Breast epithelium (tissue), 4 donors: ENCODE measurements around the gene CPNE6. TPM values are rescaled to one million over a fixed set of nuclear protein-coding genes. Genes with fewer than 3 reads are reported as not detected.

Source experiments
- DNase-seq, 2 donors: peaks; one replicate each; pipeline ENCODE4 v3.0.0-alpha.2; 2019; ENCODE audit warnings: low spot score in 2 of 2
- H3K27ac ChIP-seq, 2 donors: fragments of 200-600 bp; sonication (generic) in 1 of 2; one replicate each; pipeline ENCODE4 v1.5.1; 2016 to 2019; ENCODE audit warnings: mild to moderate bottlenecking in 1 of 2
- H3K27me3 ChIP-seq, 2 donors: fragments of 200-600 bp; sonication (generic) in 1 of 2; one replicate each; pipeline versions ENCODE4 v1.5.1 to v1.6.0; 2017 to 2019; ENCODE audit warnings: control low read depth in 1 of 2, mild to moderate bottlenecking in 1 of 2
- H3K36me3 ChIP-seq: fragments of 200-600 bp; one replicate; pipeline ENCODE4 v1.5.1; 2019
- H3K4me1 ChIP-seq, 2 donors: fragments of 200-600 bp; sonication (generic); one replicate each; pipeline ENCODE4 v1.5.1; 2016 to 2019; ENCODE audit warnings: control low read depth in 1 of 2
- H3K4me3 ChIP-seq, 3 donors: fragments of 200-600 bp; sonication (generic); 1 replicate in 2 of 3; 2 replicates in 1 of 3; pipeline ENCODE4 v1.5.1; 2016 to 2019; ENCODE audit warnings: mild to moderate bottlenecking in 3 of 3, moderate library complexity in 2 of 3
- H3K9me3 ChIP-seq, 2 donors: fragments of 200-600 bp; sonication (generic) in 1 of 2; one replicate each; pipeline ENCODE4 v1.5.1; 2016 to 2019; ENCODE audit warnings: control low read depth in 1 of 2
- CTCF ChIP-seq, 3 donors: fragments of 450-650 bp; IDR thresholded peaks; one replicate each; pipeline ENCODE4 v1.5.1; 2016 to 2017; ENCODE audit warnings: antibody characterized with exemption in 3 of 3, mild to moderate bottlenecking in 3 of 3, moderate library complexity in 3 of 3
- POLR2A ChIP-seq: fragments of 450-650 bp; IDR thresholded peaks from one replicate; pipeline ENCODE4 v1.6.1; 2016; ENCODE audit warnings: antibody characterized with exemption, mild to moderate bottlenecking, moderate library complexity
- POLR2AphosphoS5 ChIP-seq, 3 donors: sonication (generic); formaldehyde crosslinking; IDR thresholded peaks; one replicate each; pipeline ENCODE4 v1.6.1; 2017; ENCODE audit warnings: antibody characterized with exemption in 3 of 3
- intact Hi-C: fragments of 100-400 bp; cut with DNase I; formaldehyde crosslinking; loops from one replicate; pipeline ENCODE4 v1.15.1; 2023; ENCODE audit warnings: low total_unique reads
- total RNA-seq, 3 donors: library from RNA; depleted of rRNA; stranded (reverse); fragments of >200 nt; gene quantifications; one replicate each; pipeline ENCODE4 v1.1.0, GENCODE V29; 2016

The CPNE6 gene
- total RNA-seq, 3 donors from 2014 or later: not detected

DNA sequence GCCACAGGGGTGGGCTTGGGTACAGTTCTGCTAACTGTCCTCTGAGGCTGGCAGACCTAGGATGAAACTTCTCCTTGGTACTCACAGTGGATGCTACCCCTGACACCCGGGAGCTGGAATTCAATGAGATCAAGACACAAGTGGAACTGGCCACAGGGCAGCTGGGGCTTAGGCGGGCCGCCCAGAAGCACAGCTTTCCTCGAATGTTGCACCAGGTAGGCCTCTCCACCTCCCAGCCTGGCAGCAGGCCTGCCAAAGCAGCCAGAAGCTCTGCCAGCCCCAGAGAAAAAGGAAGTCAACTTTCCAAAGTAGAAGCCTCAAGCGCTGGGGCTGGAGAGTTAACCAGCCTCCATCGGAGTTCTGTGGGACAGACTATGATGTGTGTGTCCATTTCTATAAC lies 45.8 kb downstream of the CPNE6 start:
- Histone ChIP-seq H3K9me3 (no peaks in the 10 kb centered on the region), H3K27me3 (no peaks in the 10 kb centered on the region), H3K4me1 (peaks cover 4 to 13% of the 10 kb centered on the region in 2 donors), H3K27ac (no peak overlapping the region), H3K4me3 (no peak overlapping the region), H3K36me3 (no peaks in the 10 kb centered on the region)
- TF ChIP-seq CTCF (IDR thresholded peaks at IDR 0.05) (no peak), POLR2A (no peak), POLR2AphosphoS5 (IDR thresholded peaks at IDR 0.05) (no peak)
- intact Hi-C loops: no loop called here
- DNase-seq: no peak

DNA sequence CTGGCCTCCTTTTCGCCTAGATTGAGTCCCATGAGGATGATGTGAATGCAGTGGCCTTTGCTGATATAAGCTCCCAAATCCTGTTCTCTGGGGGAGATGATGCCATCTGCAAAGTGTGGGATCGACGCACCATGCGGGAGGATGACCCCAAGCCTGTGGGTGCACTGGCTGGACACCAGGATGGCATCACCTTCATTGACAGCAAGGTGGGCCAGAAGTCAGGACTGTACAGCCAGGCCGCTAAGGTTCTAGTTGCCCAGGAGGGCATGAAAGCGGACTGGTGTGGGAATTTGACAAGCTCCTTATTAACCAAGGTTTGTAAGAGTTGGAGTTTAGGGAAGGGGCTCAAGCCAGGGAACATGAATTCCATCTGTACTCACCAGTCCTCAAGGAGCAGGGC lies 48.3 kb downstream of the CPNE6 start:
- peaks cover 14% of the 10 kb centered on the region for H3K36me3 ChIP-seq

GRCh38 chr14:24121210-24121609 lies 49.8 kb downstream of the CPNE6 start:
- H3K4me1 ChIP-seq: peaks cover 4 to 7% of the 10 kb centered on the region in 2 donors
- no peak for TF ChIP-seq POLR2A
- TF ChIP-seq CTCF (IDR thresholded peaks at IDR 0.05): no peak
- no peak for TF ChIP-seq POLR2AphosphoS5 (IDR thresholded peaks at IDR 0.05)
- H3K27me3 ChIP-seq: no peaks in the 10 kb centered on the region
- intact Hi-C loops: loop anchor here (5.0 kb wide), 1 partner anchor 1189 kb away; no protein-coding TSS in a partner anchor
- no peak overlapping the region for H3K4me3 ChIP-seq
- DNase-seq: no peak
- no peaks in the 10 kb centered on the region for H3K9me3 ChIP-seq
- H3K27ac ChIP-seq: no peak overlapping the region
- H3K36me3 ChIP-seq: peaks cover 14% of the 10 kb centered on the region

More for the DNA sequence above, 48.3 kb downstream of the CPNE6 start:
- Histone ChIP-seq H3K4me1 (peaks cover 4 to 13% of the 10 kb centered on the region in 2 donors), H3K9me3 (no peaks in the 10 kb centered on the region), H3K27ac (no peak overlapping the region), H3K4me3 (no peak overlapping the region), H3K27me3 (no peaks in the 10 kb centered on the region)
- peak in 1 of 2 donors; percentile 33 for DNase-seq
- intact Hi-C loops: loop anchor here (5.0 kb wide), 1 partner anchor 1187 kb away; no protein-coding TSS in a partner anchor
- TF ChIP-seq POLR2AphosphoS5 (IDR thresholded peaks at IDR 0.05): no peak
- TF ChIP-seq POLR2A: no peak
- no peak for TF ChIP-seq CTCF (IDR thresholded peaks at IDR 0.05)

DNA sequence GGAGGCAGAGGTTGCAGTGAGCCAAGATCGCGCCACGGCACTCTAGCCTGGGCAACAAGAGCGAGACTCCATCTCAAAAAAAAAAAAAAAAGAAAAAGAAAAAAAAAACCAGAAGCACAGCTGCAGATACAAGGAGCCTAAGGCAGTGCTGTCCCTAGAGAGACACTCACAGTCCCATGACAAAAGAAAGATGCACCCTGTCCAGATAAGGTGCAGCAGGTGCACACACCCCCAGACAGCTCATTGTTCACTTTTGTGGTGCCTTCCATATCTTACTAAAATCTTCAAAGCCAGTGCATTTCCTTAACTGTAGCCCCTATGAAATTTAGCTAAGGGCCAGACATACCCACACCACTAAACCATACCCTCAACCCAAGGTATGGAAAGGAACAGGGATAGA lies 51.1 kb downstream of the CPNE6 start:
- intact Hi-C loops: loop anchor here (5.0 kb wide), 1 partner anchor 1190 kb away; no protein-coding TSS in a partner anchor

More for the DNA sequence above, 51.1 kb downstream of the CPNE6 start:
- Histone ChIP-seq H3K9me3 (no peaks in the 10 kb centered on the region), H3K27ac (no peak overlapping the region), H3K27me3 (no peaks in the 10 kb centered on the region), H3K4me3 (no peak overlapping the region), H3K36me3 (peaks cover 14% of the 10 kb centered on the region), H3K4me1 (no peaks in the 10 kb centered on the region)
- no peak for DNase-seq
- TF ChIP-seq POLR2AphosphoS5 (IDR thresholded peaks at IDR 0.05): no peak
- no peak for TF ChIP-seq POLR2A
- no peak for TF ChIP-seq CTCF (IDR thresholded peaks at IDR 0.05)
